Adrenal gland (tissue), 12 donors: ENCODE data around the gene TMEM121B. TPM values are rescaled to one million over a fixed set of nuclear protein-coding genes. Genes with fewer than 3 reads are reported as not detected.

ENCODE experiments used
- DNase-seq, 7 donors: peaks; one replicate each; pipeline ENCODE4 v3.0.0-alpha.2; 2019 to 2020
- H3K27ac ChIP-seq, 5 donors: fragments of 200-600 bp; sonication (generic) in 4 of 5; 1 replicate in 3 of 5; 2 replicates in 2 of 5; pipeline versions ENCODE4 v1.5.1 to v1.8.0; 2016 to 2020; ENCODE audit warnings: mild to moderate bottlenecking in 1 of 5
- H3K27me3 ChIP-seq: fragments of 200-600 bp; 2 replicates; pipeline ENCODE4 v1.8.0; 2021
- H3K36me3 ChIP-seq, 2 donors: fragments of 200-600 bp; replicated peaks in 1 of 2; 1 replicate in 1 of 2; 2 replicates in 1 of 2; pipeline versions ENCODE4 v1.5.1 to v1.8.0; 2018 to 2022
- H3K4me1 ChIP-seq, 2 donors: fragments of 200-600 bp; replicated peaks in 1 of 2; 1 replicate in 1 of 2; 2 replicates in 1 of 2; pipeline versions ENCODE4 v1.5.1 to v1.8.0; 2018 to 2021
- H3K4me3 ChIP-seq, 4 donors: fragments of 200-600 bp; sonication (generic) in 3 of 4; one replicate each; pipeline ENCODE4 v1.5.1; 2016 to 2018
- H3K9me3 ChIP-seq, 3 donors: fragments of 200-600 bp; sonication (generic) in 1 of 3; replicated peaks in 1 of 3; 1 replicate in 2 of 3; 2 replicates in 1 of 3; pipeline versions ENCODE4 v1.5.1 to v1.8.0; 2016 to 2021
- CTCF ChIP-seq, 6 experiments: fragments of 450-650 bp in 4 of 6; fragments of 200-600 bp in 2 of 6; sonication (generic) in 1 of 6; IDR thresholded peaks; 1 replicate in 5 of 6; 2 replicates in 1 of 6; pipeline versions ENCODE4 v1.5.1 to v1.8.0; 2016 to 2021; ENCODE audit warnings: antibody characterized with exemption in 6 of 6, mild to moderate bottlenecking in 2 of 6, moderate library complexity in 1 of 6
- POLR2A ChIP-seq, 2 donors: fragments of 450-650 bp; IDR thresholded peaks; one replicate each; pipeline ENCODE4 v1.6.1; 2017; ENCODE audit warnings: antibody characterized with exemption in 2 of 2, mild to moderate bottlenecking in 2 of 2, moderate library complexity in 1 of 2
- WGBS, 4 donors: extraction: QIAGEN DNeasy Blood & Tissue Kit in 2 of 4; methylation state at CpG; one replicate each; pipeline versions ENCODE4 v1.1.5 to v1.1.7; 2013 to 2017; 5-methylcytosine and 5-hydroxymethylcytosine counted together
- intact Hi-C, 2 donors: fragments of 100-400 bp; cut with DNase I; formaldehyde crosslinking; loops; one replicate each; pipeline versions ENCODE4 v1.14.1 to v1.15.0; 2022 to 2023
- polyA plus RNA-seq, 3 donors: library from polyadenylated mRNA; stranded (reverse); fragments of 200-250 nt in 2 of 3; fragments of 350-450 nt in 1 of 3; fragmentation: Illumina TruSeq in 1 of 3; extraction: RNeasy Lipid Tissue Mini Kit (QIAGEN cat#74804) in 1 of 3; gene quantifications; one replicate each; pipeline ENCODE4 v1.2.3, GENCODE V29; 2013 to 2014
- total RNA-seq, 9 donors: library from RNA; depleted of rRNA in 4 of 9; stranded (reverse); fragments of >200 nt in 4 of 9; fragments of 120-200 nt in 1 of 9; fragmentation: NEBNext Ultra II Directional in 1 of 9; extraction: Animal tissue kit (Norgen Biotek cat#: 25700) in 1 of 9; gene quantifications; one replicate each; pipeline versions ENCODE4 v1.1.0 to v1.2.4, GENCODE V29; 2013 to 2023
- donor health status: healthy with polysubstance abuse.
- donor health status: Bipolar disorder and iron deficiency.
- donor health status: DM: yes; HTN: yes; CAD: no.
- donor health status: DM: no; HTN: no; CAD: no.
- donor health status: DM: no; HTN: no; CAD: no.
- donor health status: DM: yes; HTN: yes; CAD: no.

The TMEM121B gene
- total and polyA plus RNA-seq, 12 donors = 0.22 to 2.3 (median 1.1) TPM

GRCh38 chr22:17084554-17085276, 36.4 kb downstream of the TMEM121B start, which contains the start of gene IL17RA:
TSS of gene IL17RA (plus strand) at chr22:17085000. CDS start at chr22:17085092, 92 bp downstream.
- H3K4me1 ChIP-seq = peaks cover 6 to 14% of the 10 kb centered on the region in 2 donors
- H3K27me3 ChIP-seq = no peaks in the 10 kb centered on the region
- H3K9me3 ChIP-seq = no peaks in the 10 kb centered on the region
- peak; percentile 90 to 95 (median 91) for DNase-seq
- H3K27ac ChIP-seq = peak within 1 kb of the TSS; percentile 61 to 97 (median 84)
- TF ChIP-seq POLR2A (IDR thresholded peaks at IDR 0.05) = peak; percentile 29 to 72
- TF ChIP-seq CTCF (IDR thresholded peaks at IDR 0.05) = no peak
- intact Hi-C loops = loop anchor here (5.0 to 10.0 kb wide), 3 partner anchors 70 to 410 kb away; partner anchors contain the start of gene HDHD5 (in 1 of the 2)
- WGBS, 4 donors = 0 to 1% (median 0%) methylated on average over 21 to 68 of the region's 68 CpGs
- H3K4me3 ChIP-seq = peak within 1 kb of the TSS; percentile 59 to 97 (median 78)
- no peaks in the 10 kb centered on the region for H3K36me3 ChIP-seq

GRCh38 chr22:17083811-17084441, 37.2 kb downstream of the TMEM121B start:
- Histone ChIP-seq H3K36me3 (no peaks in the 10 kb centered on the region), H3K27me3 (no peaks in the 10 kb centered on the region), H3K4me1 (peaks cover 6 to 14% of the 10 kb centered on the region in 2 donors), H3K4me3 (peak overlapping the region in 2 of 4 donors; percentile 59 to 97), H3K27ac (peak overlapping the region in 2 of 5 donors; percentile 89 to 97), H3K9me3 (no peaks in the 10 kb centered on the region)
- DNase-seq = peak in 3 of 7 donors; percentile 20 to 52 (median 34)
- no peak for TF ChIP-seq POLR2A (IDR thresholded peaks at IDR 0.05)
- TF ChIP-seq CTCF (IDR thresholded peaks at IDR 0.05) = no peak
- intact Hi-C loops = loop anchor here in 1 of 2 donors (10.0 kb wide), 2 partner anchors 71 to 411 kb away; partner anchors contain the start of gene HDHD5
- WGBS, 4 donors = 80 to 82% (median 81%) methylated on average over 33 of the region's 33 CpGs

- Histone ChIP-seq H3K4me1 (peaks cover 6 to 14% of the 10 kb centered on the region in 2 donors), H3K27me3 (no peaks in the 10 kb centered on the region), H3K27ac (no peak overlapping the region), H3K9me3 (no peaks in the 10 kb centered on the region), H3K36me3 (no peaks in the 10 kb centered on the region), H3K4me3 (no peak overlapping the region)
- intact Hi-C loops = loop anchor here in 1 of 2 donors (10.0 kb wide), 2 partner anchors 72 to 412 kb away; partner anchors contain the start of gene HDHD5
- 92 to 94% (median 93%) methylated on average over 5 of the region's 5 CpGs for WGBS, 4 donors
- no peak for TF ChIP-seq CTCF (IDR thresholded peaks at IDR 0.05)
- no peak for TF ChIP-seq POLR2A (IDR thresholded peaks at IDR 0.05)
- peak in 1 of 7 donors; percentile 25 for DNase-seq
Measured at GRCh38 chr22:17083255-17083654, 37.9 kb downstream of the TMEM121B start.

GRCh38 chr22:17079572-17079971, 41.6 kb downstream of the TMEM121B start:
- Histone ChIP-seq H3K36me3 (no peaks in the 10 kb centered on the region), H3K9me3 (no peaks in the 10 kb centered on the region), H3K27ac (no peak overlapping the region), H3K27me3 (no peaks in the 10 kb centered on the region), H3K4me3 (no peak overlapping the region), H3K4me1 (peaks cover 6 to 10% of the 10 kb centered on the region in 2 donors)
- DNase-seq = peak in 1 of 7 donors; percentile 15
- 77 to 90% (median 80%) methylated on average over 4 of the region's 4 CpGs for WGBS, 4 donors
- intact Hi-C loops = loop anchor here in 1 of 2 donors (5.0 kb wide), 1 partner anchor 423 kb away; no protein-coding TSS in a partner anchor
- no peak for TF ChIP-seq POLR2A (IDR thresholded peaks at IDR 0.05)
- no peak for TF ChIP-seq CTCF (IDR thresholded peaks at IDR 0.05)
